ENCODE results near the gene SH3PXD2A.

Gene SH3PXD2A

GRCh38 chr10:103768345-103768744 lies 87.0 kb downstream of the SH3PXD2A start:
- Histone ChIP-seq H3K4me1 (ENCODE audit: control insufficient read depth, insufficient read depth, low read length) (peaks cover 3% of the 10 kb centered on the region), H3K9me3 (ENCODE audit: control insufficient read depth, insufficient read depth, low read length) (no peaks in the 10 kb centered on the region), H3K36me3 (ENCODE audit: control insufficient read depth, insufficient read depth, low read length) (no peaks in the 10 kb centered on the region), H3K27ac (ENCODE audit: low read length) (no peak overlapping the region), H3K27me3 (ENCODE audit: control insufficient read depth, insufficient read depth, low read length) (no peaks in the 10 kb centered on the region), H3K4me3 (ENCODE audit: low read length) (no peak overlapping the region)
- DNase-seq (ENCODE audit: low read depth, low spot score): no peak
- WGBS (ENCODE audit: insufficient coverage, insufficient read length): no CpG with 5 or more reads among the region's 11 CpGs

GRCh38 chr10:103767756-103768155 lies 87.6 kb downstream of the SH3PXD2A start:
- H3K27ac ChIP-seq (ENCODE audit: low read length): no peak overlapping the region
- no peaks in the 10 kb centered on the region for H3K9me3 ChIP-seq (ENCODE audit: control insufficient read depth, insufficient read depth, low read length)
- WGBS (ENCODE audit: insufficient coverage, insufficient read length): no CpG with 5 or more reads among the region's 1 CpG
- no peak overlapping the region for H3K4me3 ChIP-seq (ENCODE audit: low read length)
- H3K4me1 ChIP-seq (ENCODE audit: control insufficient read depth, insufficient read depth, low read length): peaks cover 3% of the 10 kb centered on the region
- H3K36me3 ChIP-seq (ENCODE audit: control insufficient read depth, insufficient read depth, low read length): no peaks in the 10 kb centered on the region
- no peak for DNase-seq (ENCODE audit: low read depth, low spot score)
- H3K27me3 ChIP-seq (ENCODE audit: control insufficient read depth, insufficient read depth, low read length): no peaks in the 10 kb centered on the region

- WGBS (ENCODE audit: insufficient coverage, insufficient read length): no CpG with 5 or more reads among the region's 8 CpGs
- H3K27ac ChIP-seq (ENCODE audit: low read length): no peak overlapping the region
- H3K4me1 ChIP-seq (ENCODE audit: control insufficient read depth, insufficient read depth, low read length): peaks cover 3% of the 10 kb centered on the region
- H3K9me3 ChIP-seq (ENCODE audit: control insufficient read depth, insufficient read depth, low read length): no peaks in the 10 kb centered on the region
- DNase-seq (ENCODE audit: low read depth, low spot score): no peak
- no peak overlapping the region for H3K4me3 ChIP-seq (ENCODE audit: low read length)
- no peaks in the 10 kb centered on the region for H3K36me3 ChIP-seq (ENCODE audit: control insufficient read depth, insufficient read depth, low read length)
- no peaks in the 10 kb centered on the region for H3K27me3 ChIP-seq (ENCODE audit: control insufficient read depth, insufficient read depth, low read length)
These were observed 88.4 kb downstream of the SH3PXD2A start for GRCh38 chr10:103766751-103767505.

DNA sequence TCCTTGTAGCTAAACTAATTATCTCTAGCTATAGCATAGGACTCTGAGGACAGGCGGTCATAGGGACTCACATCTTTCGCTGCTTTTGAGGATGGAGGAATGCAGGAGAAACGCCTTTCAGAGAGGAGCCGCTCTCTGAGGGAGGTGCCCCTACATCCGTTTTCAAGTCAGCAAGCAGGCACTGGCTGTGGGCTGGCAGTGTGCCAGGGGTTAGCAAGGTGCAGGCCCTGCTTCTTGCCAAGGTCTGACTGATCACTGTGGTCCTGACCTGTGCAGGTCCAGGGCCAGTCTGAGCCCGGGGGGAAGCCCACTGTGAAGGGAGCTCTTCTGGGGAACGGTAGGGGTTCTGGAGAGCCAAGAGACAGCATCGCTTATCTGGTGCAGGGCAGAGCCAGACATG lies 89.4 kb downstream of the SH3PXD2A start:
- Histone ChIP-seq H3K4me3 (ENCODE audit: low read length) (no peak overlapping the region), H3K9me3 (ENCODE audit: control insufficient read depth, insufficient read depth, low read length) (no peaks in the 10 kb centered on the region), H3K27ac (ENCODE audit: low read length) (no peak overlapping the region), H3K27me3 (ENCODE audit: control insufficient read depth, insufficient read depth, low read length) (no peaks in the 10 kb centered on the region), H3K36me3 (ENCODE audit: control insufficient read depth, insufficient read depth, low read length) (no peaks in the 10 kb centered on the region), H3K4me1 (ENCODE audit: control insufficient read depth, insufficient read depth, low read length) (peaks cover 5% of the 10 kb centered on the region)
- no CpG with 5 or more reads among the region's 8 CpGs for WGBS (ENCODE audit: insufficient coverage, insufficient read length)
- no peak for DNase-seq (ENCODE audit: low read depth, low spot score)

DNA sequence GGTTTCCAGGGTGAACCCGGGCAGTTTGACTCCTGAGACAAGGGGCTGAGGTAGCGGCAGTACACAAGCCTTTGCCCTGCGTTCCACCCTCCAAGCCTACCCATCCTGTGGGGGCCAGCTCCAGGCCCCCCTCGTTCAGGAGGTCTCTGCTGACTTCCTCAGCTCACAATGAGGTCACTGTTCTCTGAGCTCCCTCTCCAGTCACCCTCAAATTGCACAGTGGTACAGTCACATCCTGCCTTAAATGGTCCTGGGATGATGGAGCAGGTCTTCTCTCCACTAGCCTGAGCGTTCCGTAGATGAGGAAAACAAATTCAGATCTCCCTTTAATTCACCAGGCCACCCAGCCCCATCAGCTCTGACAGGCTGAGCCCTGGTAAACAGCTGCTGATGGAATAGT lies 90.2 kb downstream of the SH3PXD2A start:
- no peaks in the 10 kb centered on the region for H3K27me3 ChIP-seq (ENCODE audit: control insufficient read depth, insufficient read depth, low read length)
- no peaks in the 10 kb centered on the region for H3K36me3 ChIP-seq (ENCODE audit: control insufficient read depth, insufficient read depth, low read length)
- H3K9me3 ChIP-seq (ENCODE audit: control insufficient read depth, insufficient read depth, low read length): no peaks in the 10 kb centered on the region
- no CpG with 5 or more reads among the region's 6 CpGs for WGBS (ENCODE audit: insufficient coverage, insufficient read length)
- H3K27ac ChIP-seq (ENCODE audit: low read length): no peak overlapping the region
- H3K4me3 ChIP-seq (ENCODE audit: low read length): no peak overlapping the region
- DNase-seq (ENCODE audit: low read depth, low spot score): no peak
- peaks cover 5% of the 10 kb centered on the region for H3K4me1 ChIP-seq (ENCODE audit: control insufficient read depth, insufficient read depth, low read length)

GRCh38 chr10:103764296-103765088 lies 90.9 kb downstream of the SH3PXD2A start:
- H3K27me3 ChIP-seq (ENCODE audit: control insufficient read depth, insufficient read depth, low read length): no peaks in the 10 kb centered on the region
- DNase-seq (ENCODE audit: low read depth, low spot score): no peak
- no peaks in the 10 kb centered on the region for H3K9me3 ChIP-seq (ENCODE audit: control insufficient read depth, insufficient read depth, low read length)
- H3K4me1 ChIP-seq (ENCODE audit: control insufficient read depth, insufficient read depth, low read length): peaks cover 5% of the 10 kb centered on the region
- WGBS (ENCODE audit: insufficient coverage, insufficient read length): no CpG with 5 or more reads among the region's 7 CpGs
- no peaks in the 10 kb centered on the region for H3K36me3 ChIP-seq (ENCODE audit: control insufficient read depth, insufficient read depth, low read length)
- H3K4me3 ChIP-seq (ENCODE audit: low read length): no peak overlapping the region
- H3K27ac ChIP-seq (ENCODE audit: low read length): no peak overlapping the region

DNA sequence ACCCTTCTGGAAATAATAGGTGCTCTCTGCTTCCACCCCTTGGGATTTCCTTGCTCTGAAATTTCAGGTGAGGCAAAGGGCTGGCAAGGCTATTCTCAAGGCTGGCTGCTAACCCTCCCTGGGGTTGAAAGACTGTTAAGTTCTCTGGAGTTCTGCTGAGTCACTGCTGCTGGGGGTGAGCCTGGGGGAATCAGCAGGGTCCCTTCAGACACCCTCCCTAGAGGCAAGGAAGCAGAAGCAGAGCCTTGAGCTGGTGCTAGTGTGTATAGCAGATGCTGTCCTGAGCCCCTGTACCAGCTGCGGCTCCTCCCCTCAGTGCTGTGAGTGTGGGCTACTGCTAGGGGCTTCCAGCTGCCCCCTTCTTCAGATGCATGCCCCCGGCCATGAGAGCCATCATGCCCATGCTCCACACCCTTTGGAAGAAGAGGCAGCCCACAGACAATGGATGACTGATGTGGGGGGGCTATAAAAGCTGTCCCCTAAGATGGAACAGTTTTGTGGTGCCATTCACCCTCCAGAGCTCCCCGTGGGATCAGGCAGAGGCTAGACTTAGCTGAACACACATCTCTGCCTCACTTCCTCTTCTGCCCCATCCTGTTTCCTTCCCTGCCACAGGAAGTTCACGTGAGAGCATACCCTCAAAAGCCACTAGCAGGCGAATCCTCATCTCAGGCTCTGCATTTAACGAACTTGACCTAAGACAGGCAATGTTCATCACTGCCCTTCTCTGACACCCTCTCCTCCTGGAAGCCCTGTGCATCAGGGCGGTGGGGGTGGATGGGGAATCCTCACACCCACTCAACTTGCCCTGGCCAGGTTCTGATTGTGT lies 91.8 kb downstream of the SH3PXD2A start:
- peaks cover 5% of the 10 kb centered on the region for H3K4me1 ChIP-seq (ENCODE audit: control insufficient read depth, insufficient read depth, low read length)
- H3K27me3 ChIP-seq (ENCODE audit: control insufficient read depth, insufficient read depth, low read length): no peaks in the 10 kb centered on the region
- no peak overlapping the region for H3K4me3 ChIP-seq (ENCODE audit: low read length)
- H3K27ac ChIP-seq (ENCODE audit: low read length): no peak overlapping the region
- H3K36me3 ChIP-seq (ENCODE audit: control insufficient read depth, insufficient read depth, low read length): no peaks in the 10 kb centered on the region
- H3K9me3 ChIP-seq (ENCODE audit: control insufficient read depth, insufficient read depth, low read length): no peaks in the 10 kb centered on the region
- no peak for DNase-seq (ENCODE audit: low read depth, low spot score)
- WGBS (ENCODE audit: insufficient coverage, insufficient read length): no CpG with 5 or more reads among the region's 7 CpGs

DNA sequence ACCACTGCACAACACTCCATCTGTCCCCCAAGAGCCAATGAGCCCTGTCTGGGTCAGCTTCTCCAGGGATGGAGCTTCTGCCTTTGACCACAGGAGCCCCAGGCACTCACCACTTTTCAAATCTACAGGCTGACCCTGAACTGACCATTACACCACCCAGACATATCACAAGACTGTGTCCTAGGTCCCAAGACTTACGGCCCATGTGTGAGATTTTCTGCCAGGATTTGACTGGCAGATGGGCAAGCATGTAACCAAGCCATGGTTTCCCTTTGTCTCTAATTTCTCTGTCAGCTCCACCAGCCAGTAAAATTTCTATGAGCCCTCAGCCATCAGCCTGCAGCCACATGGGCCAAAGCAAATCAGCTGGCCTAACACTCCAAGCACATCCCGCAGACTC lies 92.5 kb downstream of the SH3PXD2A start:
- H3K9me3 ChIP-seq (ENCODE audit: control insufficient read depth, insufficient read depth, low read length): no peaks in the 10 kb centered on the region

DNA sequence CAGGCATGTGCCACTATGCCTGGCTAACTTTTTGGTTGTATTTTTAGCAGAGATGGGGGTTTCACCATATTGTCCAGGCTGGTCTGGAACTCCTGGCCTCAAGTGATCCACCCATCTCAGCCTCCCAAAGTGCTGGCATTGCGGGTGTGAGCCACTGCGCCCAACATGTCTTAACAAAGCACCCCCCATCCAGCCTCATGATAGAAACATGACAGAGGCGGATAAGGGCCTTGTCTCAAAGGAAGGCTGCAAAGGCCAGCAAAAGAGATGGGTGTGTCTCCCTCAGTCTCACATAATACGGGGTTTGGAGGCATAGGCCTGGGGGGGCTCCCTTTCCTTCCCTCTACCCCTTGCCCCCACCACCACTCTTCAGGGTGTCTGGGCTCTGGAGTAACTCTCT lies 93.2 kb downstream of the SH3PXD2A start:
- Histone ChIP-seq H3K27ac (ENCODE audit: low read length) (no peak overlapping the region), H3K9me3 (ENCODE audit: control insufficient read depth, insufficient read depth, low read length) (no peaks in the 10 kb centered on the region), H3K4me3 (ENCODE audit: low read length) (no peak overlapping the region), H3K36me3 (ENCODE audit: control insufficient read depth, insufficient read depth, low read length) (no peaks in the 10 kb centered on the region), H3K27me3 (ENCODE audit: control insufficient read depth, insufficient read depth, low read length) (no peaks in the 10 kb centered on the region), H3K4me1 (ENCODE audit: control insufficient read depth, insufficient read depth, low read length) (peaks cover 5% of the 10 kb centered on the region)
- no peak for DNase-seq (ENCODE audit: low read depth, low spot score)
- WGBS (ENCODE audit: insufficient coverage, insufficient read length): no CpG with 5 or more reads among the region's 4 CpGs

More for the DNA sequence above, 92.5 kb downstream of the SH3PXD2A start:
- no peaks in the 10 kb centered on the region for H3K27me3 ChIP-seq (ENCODE audit: control insufficient read depth, insufficient read depth, low read length)
- no peak overlapping the region for H3K4me3 ChIP-seq (ENCODE audit: low read length)
- H3K27ac ChIP-seq (ENCODE audit: low read length): no peak overlapping the region
- no CpG with 5 or more reads among the region's 2 CpGs for WGBS (ENCODE audit: insufficient coverage, insufficient read length)
- H3K36me3 ChIP-seq (ENCODE audit: control insufficient read depth, insufficient read depth, low read length): no peaks in the 10 kb centered on the region
- DNase-seq (ENCODE audit: low read depth, low spot score): no peak
- H3K4me1 ChIP-seq (ENCODE audit: control insufficient read depth, insufficient read depth, low read length): peaks cover 2% of the 10 kb centered on the region

All from iPS DF 6.9 (cell line).